HEK293 (cell line): ENCODE results near the gene PCNX4.

ENCODE experiments used
- CTCF ChIP-seq: fragments of 450-650 bp; formaldehyde crosslinking; IDR thresholded peaks from 2 replicates; pipeline ENCODE4 v1.5.1; 2016; ENCODE audit warnings: missing biosample characterization, missing genetic modification characterization
- ELK4 ChIP-seq: IDR thresholded peaks from 2 replicates; pipeline ENCODE4 v1.6.1; 2011; ENCODE audit warnings: mild to moderate bottlenecking, low read depth, low read length, borderline replicate concordance
- KLF7 ChIP-seq: fragments of 450-650 bp; formaldehyde crosslinking; IDR thresholded peaks from 2 replicates; pipeline ENCODE4 v1.5.1; 2016; ENCODE audit warnings: missing biosample characterization, missing genetic modification characterization, borderline replicate concordance
- MZF1 ChIP-seq: fragments of 450-650 bp; formaldehyde crosslinking; IDR thresholded peaks from 2 replicates; pipeline ENCODE4 v1.5.1; 2017; ENCODE audit warnings: missing biosample characterization, missing genetic modification characterization, borderline replicate concordance
- PRDM4 ChIP-seq: fragments of 450-650 bp; formaldehyde crosslinking; IDR thresholded peaks from 2 replicates; pipeline ENCODE4 v1.5.1; 2017; ENCODE audit warnings: missing biosample characterization, missing genetic modification characterization
- ZBTB26 ChIP-seq: fragments of 450-650 bp; formaldehyde crosslinking; optimal IDR thresholded peaks from 2 replicates; pipeline ENCODE3; 2016; ENCODE audit warnings: missing biosample characterization, mild to moderate bottlenecking, missing genetic modification characterization
- ZFP41 ChIP-seq: fragments of 450-650 bp; formaldehyde crosslinking; IDR thresholded peaks from 2 replicates; pipeline ENCODE4 v1.5.1; 2016; ENCODE audit warnings: missing biosample characterization, missing genetic modification characterization, borderline replicate concordance
- ZNF146 ChIP-seq: fragments of 450-650 bp; formaldehyde crosslinking; IDR thresholded peaks from 2 replicates; pipeline ENCODE4 v1.5.1; 2016; ENCODE audit warnings: missing biosample characterization, missing genetic modification characterization
- ZNF354C ChIP-seq: fragments of 450-650 bp; formaldehyde crosslinking; IDR thresholded peaks from 2 replicates; pipeline ENCODE4 v1.5.1; 2016; ENCODE audit warnings: missing biosample characterization, missing genetic modification characterization, low read depth, borderline replicate concordance
- ZNF473 ChIP-seq: fragments of 450-650 bp; formaldehyde crosslinking; IDR thresholded peaks from 2 replicates; pipeline ENCODE4 v1.5.1; 2017; ENCODE audit warnings: missing biosample characterization, missing genetic modification characterization
- ZNF513 ChIP-seq: fragments of 450-650 bp; IDR thresholded peaks from 2 replicates; pipeline ENCODE4 v1.5.1; 2018; ENCODE audit warnings: missing biosample characterization, missing genetic modification characterization
- ZNF639 ChIP-seq: fragments of 450-650 bp; formaldehyde crosslinking; IDR thresholded peaks from 2 replicates; pipeline ENCODE4 v1.5.1; 2016; ENCODE audit warnings: missing biosample characterization, missing genetic modification characterization
- ZNF645 ChIP-seq: fragments of 450-650 bp; formaldehyde crosslinking; IDR thresholded peaks from 2 replicates; pipeline ENCODE4; 2016; ENCODE audit warnings: missing biosample characterization, missing genetic modification characterization

- TF ChIP-seq ZNF513 (tag by site-specific recombination) (no peak), CTCF (tag by site-specific recombination) (no peak), MZF1 (no peak), ZNF639 (tag by site-specific recombination) (no peak), ZFP41 (tag by site-specific recombination) (no peak), ELK4 (no peak), PRDM4 (tag by site-specific recombination) (no peak), ZNF146 (tag by site-specific recombination) (no peak), ZNF473 (no peak), ZBTB26 (tag by site-specific recombination) (no peak), ZNF354C (tag by site-specific recombination) (no peak), ZNF645 (tag by site-specific recombination) (no peak), KLF7 (tag by site-specific recombination) (no peak)
Observed at GRCh38 chr14:60199321-60199720, 107.6 kb downstream of the PCNX4 start.
